H1 (cell line): Measurements from ENCODE around the gene ATP6V1C2. TPM values are rescaled to one million over a fixed set of nuclear protein-coding genes. Genes with fewer than 3 reads are reported as not detected.

ENCODE experiments used
- CTCF ChIA-PET: fragments of 300-600 bp; sonication (Branson Sonifier 250); formaldehyde crosslinking; loops from one replicate; lab custom pipeline; 2021; ENCODE audit not compliant: partially characterized antibody; lab: Charles Lee
- POLR2A ChIA-PET: fragments of 300-600 bp; sonication (Branson Sonifier 250); formaldehyde crosslinking; loops from one replicate; lab custom pipeline; 2021; ENCODE audit warnings: inconsistent platforms; ENCODE audit not compliant: partially characterized antibody; lab: Charles Lee
- DNase-seq, 2 experiments: peaks; one replicate each; pipeline versions ENCODE4 v3.0.0 to v3.0.0-alpha.2; 2010 to 2022; ENCODE audit warnings: low spot score in 2 of 2, low read depth in 1 of 2, mixed read lengths in 1 of 2
- FAIRE-seq: peaks from 2 replicates; lab custom pipeline; 2011; peaks lifted over from hg19 to GRCh38; lab: Jason Lieb, UNC
- H2AFZ ChIP-seq: 2 replicates; pipeline ENCODE4 v1.8.1; 2012; ENCODE audit warnings: low read length, inconsistent platforms
- H2AK5ac ChIP-seq: 2 replicates; pipeline ENCODE4 v1.6.1; 2013; ENCODE audit warnings: low read depth, low read length
- H2BK120ac ChIP-seq: replicated peaks from 2 replicates; pipeline ENCODE3; 2013; ENCODE audit warnings: low read depth, low read length, inconsistent platforms
- H2BK12ac ChIP-seq: 2 replicates; pipeline ENCODE4 v1.6.1; 2013; ENCODE audit warnings: low read depth, low read length
- H2BK15ac ChIP-seq: 2 replicates; pipeline ENCODE4 v1.6.1; 2013; ENCODE audit warnings: low read length
- H2BK20ac ChIP-seq: 2 replicates; pipeline ENCODE4 v1.6.1; 2013; ENCODE audit warnings: low read length
- H2BK5ac ChIP-seq: 2 replicates; pipeline ENCODE4 v1.6.1; 2013; ENCODE audit warnings: low read depth, low read length
- H3K14ac ChIP-seq: 2 replicates; pipeline ENCODE4 v1.6.1; 2013; ENCODE audit warnings: inconsistent platforms; ENCODE audit not compliant: insufficient read length
- H3K18ac ChIP-seq: 2 replicates; pipeline ENCODE4 v1.6.1; 2013; ENCODE audit warnings: low read length; ENCODE audit errors: extremely low read depth
- H3K23ac ChIP-seq: 2 replicates; pipeline ENCODE4 v1.6.1; 2013; ENCODE audit warnings: inconsistent platforms; ENCODE audit not compliant: insufficient read length
- H3K23me2 ChIP-seq: 2 replicates; pipeline ENCODE4 v1.6.1; 2013; ENCODE audit warnings: low read depth, low read length
- H3K27ac ChIP-seq: 2 replicates; pipeline ENCODE4 v1.6.1; 2011; ENCODE audit warnings: low read depth, low read length, inconsistent platforms
- H3K27me3 ChIP-seq, 4 experiments: replicated peaks in 1 of 4; 1 replicate in 1 of 4; 2 replicates in 3 of 4; pipeline versions ENCODE4 v1.6.1 to v1.8.1; 2011 to 2013; ENCODE audit warnings: low read length in 3 of 4, mild to moderate bottlenecking in 3 of 4, inconsistent platforms in 2 of 4, mixed read lengths in 2 of 4, moderate library complexity in 1 of 4; ENCODE audit not compliant: control insufficient read depth in 3 of 4, insufficient read depth in 3 of 4; ENCODE audit errors: extremely low read depth in 1 of 4
- H3K36me3 ChIP-seq, 4 experiments: 2 replicates each; pipeline versions ENCODE4 v1.6.1 to v1.8.1; 2011 to 2013; ENCODE audit warnings: mild to moderate bottlenecking in 4 of 4, low read length in 3 of 4, moderate library complexity in 2 of 4, control low read depth in 1 of 4, inconsistent platforms in 1 of 4; ENCODE audit not compliant: insufficient read depth in 4 of 4, control insufficient read depth in 2 of 4
- H3K4ac ChIP-seq: replicated peaks from 2 replicates; pipeline ENCODE3; 2013; ENCODE audit warnings: low read length, low read depth, mixed read lengths, inconsistent platforms; ENCODE audit not compliant: insufficient read length
- H3K4me1 ChIP-seq, 4 experiments: replicated peaks in 1 of 4; 1 replicate in 1 of 4; 2 replicates in 3 of 4; pipeline versions ENCODE4 v1.6.1 to v1.8.1; 2011 to 2013; ENCODE audit warnings: low read length in 3 of 4, inconsistent platforms in 2 of 4, mixed read lengths in 1 of 4; ENCODE audit not compliant: insufficient read depth in 4 of 4, control insufficient read depth in 3 of 4
- H3K4me2 ChIP-seq, 2 experiments: 2 replicates each; pipeline versions ENCODE4 v1.6.1 to v1.8.1; 2011 to 2013; ENCODE audit warnings: low read depth in 2 of 2, low read length in 2 of 2, control low read depth in 1 of 2, inconsistent platforms in 1 of 2, mild to moderate bottlenecking in 1 of 2; ENCODE audit not compliant: insufficient read depth in 1 of 2
- H3K4me3 ChIP-seq, 4 experiments: fragments of 200-600, 300-600 bp in 1 of 4; sonication (generic), shearing (Covaris generic), sonication (Bioruptor Twin) in 1 of 4; 2 replicates each; pipeline versions ENCODE4 v1.5.1 to v1.8.1; 2011 to 2016; ENCODE audit warnings: low read length in 4 of 4, low read depth in 3 of 4, control low read depth in 2 of 4, inconsistent platforms in 2 of 4, mild to moderate bottlenecking in 2 of 4, mixed read lengths in 1 of 4, moderate library complexity in 1 of 4; ENCODE audit not compliant: insufficient read depth in 2 of 4; ENCODE audit errors: extremely low read depth in 1 of 4
- H3K56ac ChIP-seq: replicated peaks from 2 replicates; pipeline ENCODE3; 2013; ENCODE audit warnings: low read depth, mild to moderate bottlenecking, mixed read lengths, low read length, inconsistent platforms; ENCODE audit not compliant: insufficient read length
- H3K79me1 ChIP-seq: 2 replicates; pipeline ENCODE4 v1.6.1; 2013; ENCODE audit warnings: low read depth, low read length, control low read depth
- H3K79me2 ChIP-seq, 2 experiments: 2 replicates each; pipeline versions ENCODE4 v1.6.1 to v1.8.1; 2012 to 2013; ENCODE audit warnings: low read length in 2 of 2, mild to moderate bottlenecking in 2 of 2, inconsistent platforms in 1 of 2; ENCODE audit not compliant: insufficient read depth in 2 of 2, control insufficient read depth in 1 of 2
- H3K9ac ChIP-seq, 4 experiments: replicated peaks in 1 of 4; 1 replicate in 1 of 4; 2 replicates in 3 of 4; pipeline versions ENCODE4 v1.6.1 to v1.8.1; 2011 to 2013; ENCODE audit warnings: low read depth in 3 of 4, low read length in 3 of 4, control low read depth in 2 of 4, mild to moderate bottlenecking in 2 of 4, moderate library complexity in 2 of 4, inconsistent platforms in 1 of 4; ENCODE audit errors: extremely low read depth in 1 of 4
- H3K9me3 ChIP-seq, 2 experiments: 2 replicates each; pipeline versions ENCODE4 v1.6.1 to v1.8.1; 2012 to 2013; ENCODE audit warnings: mild to moderate bottlenecking in 2 of 2, moderate library complexity in 2 of 2, control low read depth in 1 of 2, inconsistent platforms in 1 of 2, low read depth in 1 of 2, low read length in 1 of 2, mixed read lengths in 1 of 2; ENCODE audit not compliant: insufficient read depth in 2 of 2
- H4K20me1 ChIP-seq, 2 experiments: replicated peaks in 1 of 2; 2 replicates each; pipeline versions ENCODE3 to v1.8.1; 2011 to 2013; ENCODE audit warnings: inconsistent platforms in 2 of 2, low read length in 2 of 2, mild to moderate bottlenecking in 1 of 2; ENCODE audit not compliant: insufficient read depth in 2 of 2, control insufficient read depth in 1 of 2
- H4K5ac ChIP-seq: 2 replicates; pipeline ENCODE4 v1.6.1; 2013; ENCODE audit warnings: low read length, low read depth, mixed read lengths, inconsistent platforms; ENCODE audit not compliant: insufficient read length
- H4K8ac ChIP-seq: 2 replicates; pipeline ENCODE4 v1.8.0; 2013; ENCODE audit warnings: mild to moderate bottlenecking, moderate library complexity, low read length, inconsistent platforms; ENCODE audit not compliant: insufficient read depth; ENCODE audit errors: extremely low read depth
- H4K91ac ChIP-seq: replicated peaks from 2 replicates; pipeline ENCODE3; 2013; ENCODE audit warnings: low read length, mixed read lengths, inconsistent platforms; ENCODE audit not compliant: insufficient read length
- ASH2L ChIP-seq: fragments of 200-600, 300-600 bp; sonication (generic); IDR thresholded peaks from one replicate; pipeline ENCODE4 v1.7.1; 2017; ENCODE audit warnings: low read length
- CEBPB ChIP-seq: IDR thresholded peaks from 2 replicates; pipeline ENCODE4 v1.6.1; 2012; ENCODE audit warnings: low read depth, low read length
- CHD1 ChIP-seq: IDR thresholded peaks from 2 replicates; pipeline ENCODE4 v1.6.1; 2012; ENCODE audit warnings: low read depth, low read length, improper control_type of control experiment
- EP300 ChIP-seq, 2 experiments: IDR thresholded peaks; 1 replicate in 1 of 2; 2 replicates in 1 of 2; pipeline ENCODE4 v1.6.1; 2011 to 2012; ENCODE audit warnings: low read depth in 2 of 2, low read length in 2 of 2, mild to moderate bottlenecking in 2 of 2, borderline replicate concordance in 1 of 2, inconsistent platforms in 1 of 2, moderate library complexity in 1 of 2
- GABPA ChIP-seq: IDR thresholded peaks from 2 replicates; pipeline ENCODE4 v1.6.1; 2011; ENCODE audit warnings: mild to moderate bottlenecking, low read length, moderate library complexity, borderline replicate concordance; ENCODE audit not compliant: insufficient read depth
- GTF2F1 ChIP-seq: IDR thresholded peaks from 2 replicates; pipeline ENCODE4 v1.6.1; 2012; ENCODE audit warnings: low read depth, low read length, improper control_type of control experiment, borderline replicate concordance
- HDAC6 ChIP-seq: IDR thresholded peaks from one replicate; pipeline ENCODE4 v1.7.1; 2012; ENCODE audit warnings: low read depth, mild to moderate bottlenecking, inconsistent platforms, low read length, moderate library complexity
- KDM5A ChIP-seq: fragments of 200-600 bp; IDR thresholded peaks from 2 replicates; pipeline ENCODE4 v1.7.1; 2012; ENCODE audit warnings: mild to moderate bottlenecking, low read length, inconsistent platforms, mixed read lengths
- NANOG ChIP-seq: IDR thresholded peaks from 2 replicates; pipeline ENCODE4 v1.6.1; 2011; ENCODE audit warnings: low read length, low read depth, mild to moderate bottlenecking, inconsistent platforms; ENCODE audit not compliant: insufficient read depth, poor library complexity, severe bottlenecking
- SAP30 ChIP-seq: fragments of 300-600 bp; sonication (generic); IDR thresholded peaks from 2 replicates; pipeline ENCODE4 v1.7.1; 2012; ENCODE audit warnings: low read length, moderate library complexity, mild to moderate bottlenecking, inconsistent platforms; ENCODE audit not compliant: insufficient read depth, insufficient replicate concordance
- SIN3A ChIP-seq, 2 experiments: IDR thresholded peaks in 1 of 2; conservative IDR thresholded peaks in 1 of 2; 2 replicates each; pipeline ENCODE4 v1.6.1; 2011 to 2012; ENCODE audit warnings: low read length in 2 of 2, improper control_type of control experiment in 1 of 2, low read depth in 1 of 2, mild to moderate bottlenecking in 1 of 2
- SIRT6 ChIP-seq: IDR thresholded peaks from one replicate; pipeline ENCODE4 v1.7.1; 2012; ENCODE audit warnings: low read length, inconsistent platforms
- SP4 ChIP-seq: IDR thresholded peaks from 2 replicates; pipeline ENCODE4 v1.6.1; 2012; ENCODE audit warnings: low read length, inconsistent platforms
- WGBS, 2 experiments: shearing (Covaris generic) in 1 of 2; methylation state at CpG; one replicate each; pipeline versions ENCODE4 v1.1.6 to v1.1.7; 2013 to 2015; ENCODE audit warnings: low lambda C conversion rate in 2 of 2, mixed read lengths in 2 of 2, inconsistent platforms in 1 of 2, low coverage in 1 of 2, missing lambda C conversion rate in 1 of 2; ENCODE audit not compliant: insufficient replicate concordance in 2 of 2, insufficient coverage in 1 of 2, insufficient read length in 1 of 2; ENCODE audit errors: extremely low coverage in 1 of 2, missing lambda C conversion rate in 1 of 2; 5-methylcytosine and 5-hydroxymethylcytosine counted together
- polyA plus RNA-seq, 7 experiments: library from polyadenylated mRNA; depleted of rRNA in 3 of 7; stranded (reverse) in 5 of 7; unstranded in 2 of 7; fragments of >200 nt in 5 of 7; fragments of 200-250 nt in 2 of 7; gene quantifications; 1 replicate in 5 of 7; 2 replicates in 1 of 7; 4 replicates in 1 of 7; pipeline versions ENCODE4 v1.2.1 to v1.2.3, GENCODE V29; 2011 to 2013; ENCODE audit warnings: missing spikeins in 2 of 7, mixed read lengths in 2 of 7
- total RNA-seq: library from RNA; stranded (reverse); fragmentation: NEBNext Ultra II Directional; extraction: Animal tissue kit (Norgen Biotek cat#: 25700); gene quantifications from 2 replicates; pipeline ENCODE4 v1.2.1, GENCODE V29; 2021

The ATP6V1C2 gene
- total and polyA plus RNA-seq, 2 of the 8 experiments (the other 6 are each of a cell fraction or from before 2014, with no cell fraction given): 0.29 to 0.74 TPM

DNA sequence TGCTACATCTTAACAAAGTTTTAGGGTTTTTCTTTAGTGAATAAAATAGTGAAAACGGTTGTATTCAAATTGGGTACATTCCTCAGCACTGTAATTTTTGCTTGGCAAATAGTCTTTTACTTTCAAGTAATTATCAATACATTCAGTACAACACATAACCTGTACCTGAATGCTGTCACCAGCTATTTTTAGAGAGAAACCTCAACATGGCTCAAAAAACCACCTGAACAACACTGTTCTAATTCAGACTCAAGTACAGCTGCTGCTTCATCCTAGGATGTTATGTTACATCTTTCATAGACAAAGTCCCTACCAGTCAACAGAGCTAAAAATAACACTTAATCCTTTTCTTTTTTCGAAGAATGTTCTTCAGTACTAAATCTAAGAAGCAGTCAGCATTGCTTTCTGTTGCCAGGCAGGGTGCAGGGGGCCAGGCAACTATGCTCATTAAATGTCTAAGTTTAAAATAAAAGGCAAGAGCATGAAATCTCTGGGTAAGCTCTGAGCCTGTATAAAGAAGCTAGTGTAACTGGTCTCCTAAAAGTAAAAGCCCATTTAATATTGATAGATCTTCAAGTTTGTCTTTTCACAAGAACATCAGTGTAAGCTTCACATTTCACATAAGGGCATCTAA is 70.7 kb downstream of the ATP6V1C2 start:
- H4K20me1 ChIP-seq: peaks cover 6 to 12% of the 10 kb centered on the region in 2 experiments
- no peak for TF ChIP-seq SP4
- no peak for TF ChIP-seq GABPA
- TF ChIP-seq NANOG: no peak
- TF ChIP-seq GTF2F1: no peak
- no peak for TF ChIP-seq SIRT6
- no peak for TF ChIP-seq EP300 (IDR thresholded peaks at IDR 0.05; ENCODE audit: borderline replicate concordance in 1 of 2, low read depth in 2 of 2, low read length in 2 of 2)
- TF ChIP-seq CEBPB: no peak
- no peak for TF ChIP-seq SIN3A (conservative IDR thresholded peaks at IDR 0.05 in 1 of 2, IDR thresholded peaks at IDR 0.05 in 1 of 2; ENCODE audit: low read depth in 1 of 2, low read length in 2 of 2)
- no peak for TF ChIP-seq HDAC6
- no peak for TF ChIP-seq KDM5A
- TF ChIP-seq SAP30: no peak
- TF ChIP-seq ASH2L: no peak
- no peak for TF ChIP-seq CHD1

More for the DNA sequence above, 70.7 kb downstream of the ATP6V1C2 start:
- peaks cover 0 to 18% of the 10 kb centered on the region in 2 experiments; a peak in 2 of 4 replicates for H3K79me2 ChIP-seq
- ChIA-PET POLR2A (interaction anchor here (0.6 kb wide), 1 partner anchor 40 kb away, joined by 3 read pairs; no protein-coding TSS in a partner anchor), CTCF (interaction anchor here (0.7 to 4.4 kb wide), 10 partner anchors 11 to 104 kb away, joined by 3 to 20 read pairs (median 6); no protein-coding TSS in a partner anchor)
- H2BK5ac ChIP-seq: no peak overlapping the region
- H3K36me3 ChIP-seq: peaks cover 31 to 92% (median 71%) of the 10 kb centered on the region in 4 experiments
- H2BK20ac ChIP-seq: no peak overlapping the region
- DNase-seq: no peak
- H2AFZ ChIP-seq: no peak overlapping the region
- no peak overlapping the region for H3K56ac ChIP-seq
- H4K8ac ChIP-seq: no peak overlapping the region
- no peak overlapping the region for H3K4me2 ChIP-seq
- WGBS, 2 experiments: 79% methylated on average over 2 of the region's 2 CpGs; no CpG with 5 or more reads in 1 of the 2 experiments
- H4K91ac ChIP-seq: no peak overlapping the region
- H2AK5ac ChIP-seq: no peak overlapping the region
- H3K4ac ChIP-seq: no peak overlapping the region
- no peak overlapping the region for H3K4me3 ChIP-seq
- H3K79me1 ChIP-seq: peaks cover 9% of the 10 kb centered on the region
- H3K18ac ChIP-seq: no peak overlapping the region
- H3K9ac ChIP-seq: no peak overlapping the region
- no peak overlapping the region for H3K14ac ChIP-seq
- H3K23me2 ChIP-seq: no peaks in the 10 kb centered on the region
- H2BK120ac ChIP-seq: no peak overlapping the region
- no peak overlapping the region for H2BK12ac ChIP-seq
- no peaks in the 10 kb centered on the region for H3K27me3 ChIP-seq
- no peaks in the 10 kb centered on the region for H3K9me3 ChIP-seq
- H3K4me1 ChIP-seq: no peaks in the 10 kb centered on the region
- H3K23ac ChIP-seq: no peak overlapping the region
- H4K5ac ChIP-seq: no peak overlapping the region
- FAIRE-seq: no peak
- no peak overlapping the region for H2BK15ac ChIP-seq
- no peak overlapping the region for H3K27ac ChIP-seq
